Smooth muscle cell (in vitro differentiated cells): ENCODE measurements around the gene PCDH9. TPM values are rescaled to one million over a fixed set of nuclear protein-coding genes. Genes with fewer than 3 reads are reported as not detected.

Experiments used
- DNase-seq: peaks from one replicate; lab custom pipeline; 2025; ENCODE audit not compliant: unreplicated experiment; lab: John Stamatoyannopoulos, UW
- H2AFZ ChIP-seq: fragments of 200-600 bp; sonication (generic); 2 replicates; pipeline ENCODE4 v1.6.0; 2016; ENCODE audit warnings: antibody characterized with exemption, low read depth, mild to moderate bottlenecking
- H3F3A ChIP-seq: fragments of 200-600 bp; sonication (generic); 2 replicates; pipeline ENCODE4 v1.6.0; 2017; ENCODE audit warnings: antibody characterized with exemption, low read depth
- H3K27ac ChIP-seq: fragments of 200-600 bp; sonication (generic); 2 replicates; pipeline ENCODE4 v1.5.1; 2016; ENCODE audit warnings: low read depth, mild to moderate bottlenecking
- H3K27me3 ChIP-seq: fragments of 200-600 bp; sonication (generic); 2 replicates; pipeline ENCODE4 v1.6.1; 2016; ENCODE audit warnings: low read depth, mild to moderate bottlenecking
- H3K36me3 ChIP-seq: fragments of 200-600 bp; sonication (generic); 2 replicates; pipeline ENCODE4 v1.5.1; 2016; ENCODE audit warnings: low read depth
- H3K4me1 ChIP-seq: fragments of 200-600 bp; sonication (generic); 2 replicates; pipeline ENCODE4 v1.5.1; 2016; ENCODE audit warnings: low read depth
- H3K4me2 ChIP-seq: fragments of 200-600 bp; sonication (generic); 2 replicates; pipeline ENCODE4 v1.6.0; 2016; ENCODE audit warnings: mild to moderate bottlenecking
- H3K4me3 ChIP-seq: fragments of 200-600 bp; sonication (generic); 2 replicates; pipeline ENCODE4 v1.5.1; 2016; ENCODE audit warnings: mild to moderate bottlenecking
- H3K79me2 ChIP-seq: fragments of 200-600 bp; sonication (generic); 2 replicates; pipeline ENCODE4 v1.6.0; 2016; ENCODE audit warnings: low read depth, mild to moderate bottlenecking
- H3K9ac ChIP-seq: fragments of 200-600 bp; sonication (generic); 2 replicates; pipeline ENCODE4 v1.6.0; 2016; ENCODE audit warnings: low read depth
- H3K9me3 ChIP-seq: fragments of 200-600 bp; sonication (generic); replicated peaks from 2 replicates; pipeline ENCODE4 v1.5.1; 2016; ENCODE audit warnings: low read depth
- H4K20me1 ChIP-seq: fragments of 200-600 bp; sonication (generic); 2 replicates; pipeline ENCODE4 v1.6.0; 2016; ENCODE audit warnings: low read depth
- CTCF ChIP-seq: fragments of 200-600 bp; sonication (generic); IDR thresholded peaks from 2 replicates; pipeline ENCODE4 v1.5.1; 2017; ENCODE audit warnings: borderline replicate concordance, mild to moderate bottlenecking, antibody characterized with exemption; ENCODE audit not compliant: insufficient read depth, poor library complexity, severe bottlenecking
- WGBS: methylation state at CpG from one replicate; pipeline ENCODE4 v1.1.7; 2016; ENCODE audit warnings: low lambda C conversion rate; 5-methylcytosine and 5-hydroxymethylcytosine counted together
- polyA plus RNA-seq: library from polyadenylated mRNA; unstranded; fragments of >200 nt; fragmentation: Nextera tagmentation; extraction: Ambion mirVana; gene quantifications from 2 replicates; pipeline ENCODE4 v1.2.1, GENCODE V29; 2016
- total RNA-seq: library from RNA; depleted of rRNA; stranded (reverse); fragments of >200 nt; gene quantifications from 2 replicates; pipeline ENCODE4 v1.2.3, GENCODE V29; 2014

The PCDH9 gene
- total and polyA plus RNA-seq, 2 experiments from 2014 or later = 0.65 to 1.9 TPM

DNA sequence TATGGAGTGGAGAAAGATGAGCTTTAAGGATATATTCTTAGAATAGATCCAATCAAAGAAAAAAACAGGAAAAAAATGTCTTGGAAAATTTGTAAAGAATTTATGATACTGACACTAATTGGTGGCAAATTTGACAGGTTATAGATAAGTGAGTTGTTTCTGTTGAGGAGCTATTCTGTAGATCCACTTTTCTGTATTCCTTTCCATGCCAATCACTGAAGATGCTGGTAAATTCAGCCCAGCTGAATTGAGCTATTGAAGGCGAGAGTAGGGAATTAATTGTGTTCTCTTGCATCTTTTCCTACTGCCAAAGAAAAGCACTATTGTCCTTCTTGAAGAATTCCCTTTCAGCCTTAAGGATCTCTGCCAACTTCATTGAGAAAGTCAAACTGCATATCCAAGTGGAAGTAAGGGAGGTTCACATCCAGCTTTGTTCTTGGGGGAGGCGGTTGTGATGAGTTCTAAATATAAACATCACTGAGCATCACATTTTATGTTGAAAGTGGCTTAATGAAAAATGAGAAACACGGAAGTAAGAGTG lies 113.1 kb downstream of the PCDH9 start:
- no peaks in the 10 kb centered on the region for H3K79me2 ChIP-seq
- H3K4me2 ChIP-seq = no peak overlapping the region
- no peak for DNase-seq
- 95% methylated on average over 3 of the region's 3 CpGs for WGBS
- TF ChIP-seq CTCF = no peak
- H3F3A ChIP-seq = no peaks in the 10 kb centered on the region
- peak overlapping the region; percentile 52 for H2AFZ ChIP-seq
- no peaks in the 10 kb centered on the region for H4K20me1 ChIP-seq
- no peaks in the 10 kb centered on the region for H3K27me3 ChIP-seq
- H3K9ac ChIP-seq = no peak overlapping the region
- no peaks in the 10 kb centered on the region for H3K9me3 ChIP-seq
- H3K36me3 ChIP-seq = no peaks in the 10 kb centered on the region
- H3K4me1 ChIP-seq = no peaks in the 10 kb centered on the region
- no peak overlapping the region for H3K27ac ChIP-seq
- no peak overlapping the region for H3K4me3 ChIP-seq

- Histone ChIP-seq H3K79me2 (no peaks in the 10 kb centered on the region), H3K9ac (no peak overlapping the region), H3K27me3 (no peaks in the 10 kb centered on the region), H3K4me3 (no peak overlapping the region), H3K9me3 (no peaks in the 10 kb centered on the region), H3K27ac (no peak overlapping the region), H3F3A (no peaks in the 10 kb centered on the region), H3K36me3 (no peaks in the 10 kb centered on the region), H2AFZ (no peak overlapping the region), H3K4me1 (no peaks in the 10 kb centered on the region), H3K4me2 (no peak overlapping the region), H4K20me1 (no peaks in the 10 kb centered on the region)
- WGBS = 85% methylated on average over 2 of the region's 2 CpGs
- no peak for DNase-seq
- TF ChIP-seq CTCF = no peak
Measured at GRCh38 chr13:67107979-67108378, 122.2 kb downstream of the PCDH9 start.

- no peak overlapping the region for H3K4me2 ChIP-seq
- no peaks in the 10 kb centered on the region for H4K20me1 ChIP-seq
- no peak overlapping the region for H3K9ac ChIP-seq
- no peaks in the 10 kb centered on the region for H3K4me1 ChIP-seq
- no peaks in the 10 kb centered on the region for H3F3A ChIP-seq
- 97% methylated on average over 6 of the region's 6 CpGs for WGBS
- H3K36me3 ChIP-seq = no peaks in the 10 kb centered on the region
- TF ChIP-seq CTCF = no peak
- no peaks in the 10 kb centered on the region for H3K79me2 ChIP-seq
- H3K9me3 ChIP-seq = no peaks in the 10 kb centered on the region
- H3K27ac ChIP-seq = no peak overlapping the region
- H3K4me3 ChIP-seq = no peak overlapping the region
- DNase-seq = no peak
- no peak overlapping the region for H2AFZ ChIP-seq
- H3K27me3 ChIP-seq = no peaks in the 10 kb centered on the region
Measured at GRCh38 chr13:67106502-67107057, 123.6 kb downstream of the PCDH9 start.

DNA sequence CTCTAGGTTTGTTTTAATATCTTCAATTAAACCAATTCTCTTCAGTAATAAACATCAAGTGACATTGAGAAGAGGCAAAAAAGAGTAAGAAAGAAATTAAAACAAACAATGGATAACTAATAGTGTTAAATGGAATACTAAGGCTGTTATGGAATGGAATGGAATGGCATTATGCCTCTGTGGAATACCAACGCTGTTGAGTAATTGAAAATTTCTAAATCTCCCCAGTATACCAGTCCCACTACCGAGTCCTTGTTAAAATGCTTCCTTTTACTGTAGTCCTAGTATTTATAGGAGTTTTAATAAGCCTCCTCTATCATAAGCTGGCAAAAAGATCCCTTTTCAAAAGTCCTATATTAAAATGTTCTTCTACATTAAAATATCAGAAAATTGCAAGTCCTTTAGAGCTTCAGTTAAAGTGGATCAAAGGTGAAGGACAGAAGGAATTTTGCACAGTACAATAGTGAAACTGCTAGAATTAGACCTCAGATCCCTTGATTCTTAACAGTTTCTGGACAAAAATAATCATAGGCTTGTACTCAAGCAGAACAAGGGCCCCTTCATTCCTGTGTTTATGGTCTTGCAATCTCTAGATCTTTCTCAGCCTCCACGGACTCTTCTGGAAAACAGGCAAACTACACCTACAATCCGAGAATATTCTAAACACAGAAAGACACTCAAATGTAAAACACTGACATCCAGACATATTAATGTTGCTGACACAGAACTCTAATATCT lies 128.2 kb downstream of the PCDH9 start:
- Histone ChIP-seq H3K4me3 (peak overlapping the region; percentile 25), H3K9ac (peak overlapping the region; percentile 26), H3K36me3 (no peaks in the 10 kb centered on the region), H3K4me2 (peak overlapping the region; percentile 70), H3K27me3 (no peaks in the 10 kb centered on the region), H2AFZ (peak overlapping the region; percentile 80), H3K4me1 (no peaks in the 10 kb centered on the region), H3F3A (no peaks in the 10 kb centered on the region), H3K9me3 (no peaks in the 10 kb centered on the region), H4K20me1 (no peaks in the 10 kb centered on the region), H3K27ac (peak overlapping the region; percentile 36), H3K79me2 (no peaks in the 10 kb centered on the region)
- 48% methylated on average over 4 of the region's 4 CpGs for WGBS
- no peak for TF ChIP-seq CTCF
- no peak for DNase-seq
